Coronary artery (tissue), 2 donors: ENCODE measurements around the gene ABTB2.

Experiments used
- DNase-seq: peaks from one replicate; pipeline ENCODE4 v3.0.0-alpha.2; 2017; ENCODE audit warnings: low spot score
- H3K27ac ChIP-seq, 2 donors: fragments of 200-600 bp; sonication (generic); one replicate each; pipeline ENCODE4 v1.5.1; 2016 to 2019
- H3K4me3 ChIP-seq: fragments of 200-600 bp; sonication (generic); 2 replicates; pipeline ENCODE4 v1.5.1; 2016; ENCODE audit warnings: mild to moderate bottlenecking, moderate library complexity
- TF ChIP-seq, protein P1 (sequence below): fragments of 200-600 bp; sonication (generic); IDR thresholded peaks from one replicate; pipeline ENCODE4 v1.5.1; 2019; ENCODE audit warnings: antibody characterized with exemption

Gene ABTB2

DNA sequence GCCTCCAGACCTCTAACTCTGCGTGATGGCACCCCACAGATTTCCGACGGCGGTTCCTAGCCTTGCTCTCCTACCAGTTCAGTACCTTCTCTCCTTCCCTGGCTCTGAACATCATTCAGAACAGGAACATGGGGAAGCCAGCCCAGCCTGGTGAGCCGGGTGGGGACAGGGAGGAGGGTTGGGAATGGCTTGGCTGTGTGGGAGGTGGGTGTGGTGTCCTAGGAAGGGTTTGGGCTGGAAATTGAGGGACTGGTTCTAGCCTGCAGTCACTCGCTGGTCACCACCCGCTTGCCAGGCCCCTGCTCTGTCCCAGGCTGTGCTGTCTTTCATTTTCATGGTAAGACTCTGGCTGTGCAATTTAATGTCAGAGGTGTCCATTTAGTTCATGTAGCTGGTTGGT lies 218.5 kb downstream of the ABTB2 start:
- TF ChIP-seq, protein P1, sequence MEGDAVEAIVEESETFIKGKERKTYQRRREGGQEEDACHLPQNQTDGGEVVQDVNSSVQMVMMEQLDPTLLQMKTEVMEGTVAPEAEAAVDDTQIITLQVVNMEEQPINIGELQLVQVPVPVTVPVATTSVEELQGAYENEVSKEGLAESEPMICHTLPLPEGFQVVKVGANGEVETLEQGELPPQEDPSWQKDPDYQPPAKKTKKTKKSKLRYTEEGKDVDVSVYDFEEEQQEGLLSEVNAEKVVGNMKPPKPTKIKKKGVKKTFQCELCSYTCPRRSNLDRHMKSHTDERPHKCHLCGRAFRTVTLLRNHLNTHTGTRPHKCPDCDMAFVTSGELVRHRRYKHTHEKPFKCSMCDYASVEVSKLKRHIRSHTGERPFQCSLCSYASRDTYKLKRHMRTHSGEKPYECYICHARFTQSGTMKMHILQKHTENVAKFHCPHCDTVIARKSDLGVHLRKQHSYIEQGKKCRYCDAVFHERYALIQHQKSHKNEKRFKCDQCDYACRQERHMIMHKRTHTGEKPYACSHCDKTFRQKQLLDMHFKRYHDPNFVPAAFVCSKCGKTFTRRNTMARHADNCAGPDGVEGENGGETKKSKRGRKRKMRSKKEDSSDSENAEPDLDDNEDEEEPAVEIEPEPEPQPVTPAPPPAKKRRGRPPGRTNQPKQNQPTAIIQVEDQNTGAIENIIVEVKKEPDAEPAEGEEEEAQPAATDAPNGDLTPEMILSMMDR: no peak
- no peak overlapping the region for H3K4me3 ChIP-seq
- no peak overlapping the region for H3K27ac ChIP-seq
- DNase-seq: no peak

GRCh38 chr11:34136420-34136819 lies 221.4 kb downstream of the ABTB2 start:
- no peak for DNase-seq
- no peak overlapping the region for H3K27ac ChIP-seq
- TF ChIP-seq, protein P1: no peak

GRCh38 chr11:34135439-34135838 lies 222.4 kb downstream of the ABTB2 start:
- TF ChIP-seq, protein P1: no peak
- Histone ChIP-seq H3K4me3 (no peak overlapping the region), H3K27ac (no peak overlapping the region)
- no peak for DNase-seq

More at GRCh38 chr11:34136420-34136819, 221.4 kb downstream of the ABTB2 start:
- H3K4me3 ChIP-seq: no peak overlapping the region

DNA sequence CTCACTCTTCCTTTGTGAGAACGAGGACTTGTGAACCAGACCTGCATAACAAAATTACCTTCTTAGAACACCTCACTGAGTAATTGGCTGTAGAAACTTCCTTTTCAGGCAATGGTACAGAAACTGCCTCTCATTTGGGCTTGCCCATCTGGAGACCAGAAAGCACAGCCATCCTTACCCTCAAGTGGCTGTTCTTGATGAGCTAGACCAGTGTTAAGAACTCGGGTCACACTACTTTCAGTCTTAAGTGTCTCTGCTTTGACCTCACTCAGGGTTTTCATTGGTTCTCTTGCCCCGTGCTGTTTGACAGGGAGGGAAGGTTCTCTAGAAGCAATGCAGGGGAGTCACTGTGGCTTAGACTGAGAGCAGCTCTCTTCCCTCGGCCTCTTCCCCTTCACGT lies 223.0 kb downstream of the ABTB2 start:
- H3K4me3 ChIP-seq: no peak overlapping the region
- no peak overlapping the region for H3K27ac ChIP-seq
- TF ChIP-seq, protein P1: no peak
- DNase-seq: no peak

DNA sequence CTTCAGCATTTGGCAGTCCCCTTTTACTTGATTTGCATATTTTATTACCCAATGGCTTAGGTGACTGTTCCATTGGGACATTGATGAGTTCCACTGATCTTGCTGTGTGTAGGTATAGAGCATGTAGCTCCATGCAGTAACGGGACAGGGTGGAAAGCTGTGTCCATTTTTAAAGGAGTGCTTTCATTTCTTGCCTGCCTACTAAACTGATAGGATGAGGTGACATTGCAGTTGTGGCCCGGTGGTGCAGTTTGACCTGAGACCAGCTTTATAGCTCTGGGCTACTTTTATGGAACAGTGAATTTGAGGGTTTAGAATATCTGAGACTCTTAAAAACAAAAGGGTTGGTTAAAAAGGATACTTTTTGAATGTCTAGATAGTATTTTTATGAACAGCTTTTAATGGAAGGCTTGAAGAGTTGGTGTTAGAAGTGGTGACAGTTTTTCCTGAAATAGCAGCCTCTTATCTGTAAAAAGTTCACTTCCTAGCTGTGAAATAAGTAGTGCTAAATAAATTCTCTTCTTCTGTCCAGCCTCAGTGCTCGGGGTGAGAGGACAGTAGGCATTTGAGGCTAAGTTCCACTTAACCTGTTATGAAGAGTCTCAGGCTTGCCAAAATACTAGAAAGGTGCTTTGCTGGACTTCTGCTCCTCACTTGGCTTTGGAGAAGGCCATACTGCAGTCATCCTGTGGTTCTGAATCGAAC lies 225.4 kb downstream of the ABTB2 start:
- Histone ChIP-seq H3K4me3 (no peak overlapping the region), H3K27ac (no peak overlapping the region)
- no peak for DNase-seq
- TF ChIP-seq, protein P1: no peak

GRCh38 chr11:34128824-34129223 lies 229.0 kb downstream of the ABTB2 start:
- no peak overlapping the region for H3K27ac ChIP-seq
- DNase-seq: no peak
- TF ChIP-seq, protein P1: no peak
- H3K4me3 ChIP-seq: no peak overlapping the region
